ENCODE results near the gene AOPEP. TPM values are rescaled to one million over a fixed set of nuclear protein-coding genes. Genes with fewer than 3 reads are reported as not detected.

The AOPEP gene
- total RNA-seq, 4 donors from 2014 or later, result 305 to 458 (median 419) TPM

DNA sequence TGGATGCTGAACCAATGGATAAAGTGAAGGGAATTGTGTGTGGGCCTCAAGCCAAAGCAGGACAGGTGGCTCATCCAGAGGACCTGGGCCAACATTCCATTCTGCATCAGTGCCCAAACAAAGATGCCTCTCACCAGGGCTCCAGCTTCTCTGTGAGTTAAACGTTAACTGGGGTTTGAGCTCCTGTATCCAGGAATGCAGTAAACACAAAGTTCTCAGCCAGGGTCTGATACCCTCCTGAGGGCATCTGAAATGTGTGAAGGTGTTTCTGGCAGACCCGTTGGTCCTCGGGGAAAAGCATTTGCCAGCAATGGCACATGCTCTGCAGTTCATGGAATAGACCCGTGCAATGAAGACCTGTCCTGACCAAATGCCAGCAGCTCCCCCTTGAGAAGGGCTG is 33.9 kb upstream of the AOPEP start:
- H3K4me1 ChIP-seq, result no peaks in the 10 kb centered on the region
- no peak overlapping the region for H3K27ac ChIP-seq (replicated peaks in 1 of 4)
- no peak for TF ChIP-seq POLR2A (IDR thresholded peaks at IDR 0.05; ENCODE audit: low read depth)
- TF ChIP-seq EP300 (IDR thresholded peaks at IDR 0.05), result no peak
- TF ChIP-seq, protein P1, sequence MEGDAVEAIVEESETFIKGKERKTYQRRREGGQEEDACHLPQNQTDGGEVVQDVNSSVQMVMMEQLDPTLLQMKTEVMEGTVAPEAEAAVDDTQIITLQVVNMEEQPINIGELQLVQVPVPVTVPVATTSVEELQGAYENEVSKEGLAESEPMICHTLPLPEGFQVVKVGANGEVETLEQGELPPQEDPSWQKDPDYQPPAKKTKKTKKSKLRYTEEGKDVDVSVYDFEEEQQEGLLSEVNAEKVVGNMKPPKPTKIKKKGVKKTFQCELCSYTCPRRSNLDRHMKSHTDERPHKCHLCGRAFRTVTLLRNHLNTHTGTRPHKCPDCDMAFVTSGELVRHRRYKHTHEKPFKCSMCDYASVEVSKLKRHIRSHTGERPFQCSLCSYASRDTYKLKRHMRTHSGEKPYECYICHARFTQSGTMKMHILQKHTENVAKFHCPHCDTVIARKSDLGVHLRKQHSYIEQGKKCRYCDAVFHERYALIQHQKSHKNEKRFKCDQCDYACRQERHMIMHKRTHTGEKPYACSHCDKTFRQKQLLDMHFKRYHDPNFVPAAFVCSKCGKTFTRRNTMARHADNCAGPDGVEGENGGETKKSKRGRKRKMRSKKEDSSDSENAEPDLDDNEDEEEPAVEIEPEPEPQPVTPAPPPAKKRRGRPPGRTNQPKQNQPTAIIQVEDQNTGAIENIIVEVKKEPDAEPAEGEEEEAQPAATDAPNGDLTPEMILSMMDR (IDR thresholded peaks at IDR 0.05), result no peak
- no peak for TF ChIP-seq POLR2AphosphoS5 (IDR thresholded peaks at IDR 0.05)
- DNase-seq (ENCODE audit: extremely low spot score), result no peak
- H3K9me3 ChIP-seq, result no peaks in the 10 kb centered on the region
- WGBS, result 83% methylated on average over 4 of the region's 4 CpGs
- intact Hi-C loops (cut with DNase I), result no loop called here
- H3K36me3 ChIP-seq, result no peaks in the 10 kb centered on the region
- H3K27me3 ChIP-seq, result no peaks in the 10 kb centered on the region
- no peak overlapping the region for H3K4me3 ChIP-seq

DNA sequence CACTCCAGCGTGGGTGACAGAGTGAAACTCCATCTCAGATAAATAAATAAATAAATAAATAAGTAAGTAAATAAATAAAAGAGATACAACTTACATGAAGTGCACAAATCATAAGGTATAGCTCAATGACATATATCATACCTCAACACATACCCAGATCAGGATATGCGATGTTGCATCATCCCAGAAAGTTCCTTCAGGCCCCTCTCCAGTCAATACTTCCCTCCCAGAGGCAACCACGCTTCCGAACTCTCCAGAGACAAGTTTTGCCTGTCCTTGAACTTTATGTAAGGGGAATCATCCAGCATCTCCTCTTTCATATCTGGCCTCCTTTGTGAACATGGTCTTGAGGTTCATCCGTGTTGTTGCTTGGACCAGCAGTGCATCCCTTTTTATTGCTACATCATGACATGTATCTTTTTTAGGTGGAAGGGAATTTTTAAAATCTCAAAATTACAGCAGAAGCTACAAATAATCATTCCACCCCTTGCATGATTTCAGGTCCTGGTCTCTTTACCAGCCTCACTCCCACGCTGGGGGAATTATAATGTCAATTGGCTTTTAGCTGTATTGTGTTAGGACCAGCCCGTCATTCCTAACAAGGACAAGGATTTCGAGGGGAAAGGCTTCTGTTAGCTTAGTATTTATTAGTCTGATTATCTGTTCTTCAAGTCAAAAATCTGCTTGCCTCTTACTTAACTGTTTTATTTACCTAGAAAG is 32.9 kb upstream of the AOPEP start:
- no peaks in the 10 kb centered on the region for H3K36me3 ChIP-seq
- no peak overlapping the region for H3K4me3 ChIP-seq
- WGBS, result 87% methylated on average over 8 of the region's 8 CpGs
- intact Hi-C loops (cut with DNase I), result no loop called here
- TF ChIP-seq, protein P1 (IDR thresholded peaks at IDR 0.05), result no peak
- TF ChIP-seq EP300 (IDR thresholded peaks at IDR 0.05), result no peak
- H3K9me3 ChIP-seq, result no peaks in the 10 kb centered on the region
- no peak for DNase-seq (ENCODE audit: extremely low spot score)
- H3K27me3 ChIP-seq, result no peaks in the 10 kb centered on the region
- no peak overlapping the region for H3K27ac ChIP-seq (replicated peaks in 1 of 4)
- H3K4me1 ChIP-seq, result no peaks in the 10 kb centered on the region

DNA sequence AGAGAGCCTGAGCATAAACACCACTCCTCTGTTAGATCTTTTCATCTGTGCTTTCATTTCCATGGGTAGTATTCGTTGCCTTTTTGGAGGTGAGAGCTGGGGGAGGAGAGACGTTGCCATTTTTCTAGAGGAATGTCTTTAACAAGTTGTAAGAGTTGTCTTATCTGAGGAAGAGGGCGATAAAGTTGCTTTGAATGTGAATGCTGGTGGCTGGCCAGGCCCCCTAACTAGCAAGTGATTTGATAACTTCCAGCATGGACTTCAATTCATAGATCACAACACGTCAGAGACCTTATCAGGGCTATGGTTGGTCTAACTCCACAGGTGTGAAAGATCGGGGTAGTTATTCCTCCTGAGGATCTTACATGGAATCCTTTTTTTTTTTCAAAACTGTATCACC is 30.0 kb upstream of the AOPEP start:
- H3K9me3 ChIP-seq, result no peaks in the 10 kb centered on the region
- TF ChIP-seq, protein P1 (IDR thresholded peaks at IDR 0.05), result no peak
- TF ChIP-seq POLR2A (IDR thresholded peaks at IDR 0.05; ENCODE audit: low read depth), result no peak
- no peak for TF ChIP-seq POLR2AphosphoS5 (IDR thresholded peaks at IDR 0.05)
- TF ChIP-seq EP300 (IDR thresholded peaks at IDR 0.05), result no peak
- no peak for DNase-seq (ENCODE audit: extremely low spot score)
- H3K27me3 ChIP-seq, result no peaks in the 10 kb centered on the region
- 85% methylated on average over 5 of the region's 5 CpGs for WGBS
- intact Hi-C loops (cut with DNase I), result no loop called here
- no peak overlapping the region for H3K27ac ChIP-seq (replicated peaks in 1 of 4)
- H3K4me3 ChIP-seq, result no peak overlapping the region
- H3K4me1 ChIP-seq, result no peaks in the 10 kb centered on the region
- H3K36me3 ChIP-seq, result no peaks in the 10 kb centered on the region

DNA sequence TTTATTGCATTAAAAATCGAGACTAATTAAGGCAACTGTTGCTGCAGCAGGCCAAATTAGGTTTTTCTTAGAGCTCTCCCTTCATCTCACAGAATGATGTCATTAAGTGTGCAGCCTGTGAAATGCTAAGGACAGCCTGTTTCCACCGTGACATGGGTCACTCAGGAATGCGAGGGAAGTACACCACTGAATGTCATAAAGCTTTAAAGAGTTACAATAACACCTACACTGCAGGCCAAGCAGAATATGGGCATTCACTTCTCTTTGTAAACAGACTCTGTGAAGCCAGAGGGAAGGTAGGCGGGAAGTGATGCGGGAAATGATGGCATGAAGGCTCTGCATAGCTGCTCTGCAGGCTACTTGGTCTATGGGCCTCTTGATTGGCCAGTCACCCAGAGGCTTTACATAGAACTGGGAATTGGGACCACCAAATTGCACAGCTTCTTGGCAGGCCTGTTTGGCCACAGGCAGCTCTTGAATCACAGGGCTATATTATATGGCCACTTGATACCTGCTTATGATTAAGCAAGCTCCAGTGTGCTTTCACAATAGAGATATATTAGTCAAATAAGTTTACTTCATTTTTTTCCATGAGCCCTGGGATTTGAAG is 28.4 kb upstream of the AOPEP start:
- H3K36me3 ChIP-seq, result no peaks in the 10 kb centered on the region
- H3K4me1 ChIP-seq, result no peaks in the 10 kb centered on the region
- no peaks in the 10 kb centered on the region for H3K9me3 ChIP-seq
- H3K27ac ChIP-seq (replicated peaks in 1 of 4), result no peak overlapping the region
- H3K4me3 ChIP-seq, result no peak overlapping the region
- intact Hi-C loops (cut with DNase I), result no loop called here
- no peak for DNase-seq (ENCODE audit: extremely low spot score)
- TF ChIP-seq EP300 (IDR thresholded peaks at IDR 0.05), result no peak
- H3K27me3 ChIP-seq, result no peaks in the 10 kb centered on the region
- 79% methylated on average over 5 of the region's 5 CpGs for WGBS

DNA sequence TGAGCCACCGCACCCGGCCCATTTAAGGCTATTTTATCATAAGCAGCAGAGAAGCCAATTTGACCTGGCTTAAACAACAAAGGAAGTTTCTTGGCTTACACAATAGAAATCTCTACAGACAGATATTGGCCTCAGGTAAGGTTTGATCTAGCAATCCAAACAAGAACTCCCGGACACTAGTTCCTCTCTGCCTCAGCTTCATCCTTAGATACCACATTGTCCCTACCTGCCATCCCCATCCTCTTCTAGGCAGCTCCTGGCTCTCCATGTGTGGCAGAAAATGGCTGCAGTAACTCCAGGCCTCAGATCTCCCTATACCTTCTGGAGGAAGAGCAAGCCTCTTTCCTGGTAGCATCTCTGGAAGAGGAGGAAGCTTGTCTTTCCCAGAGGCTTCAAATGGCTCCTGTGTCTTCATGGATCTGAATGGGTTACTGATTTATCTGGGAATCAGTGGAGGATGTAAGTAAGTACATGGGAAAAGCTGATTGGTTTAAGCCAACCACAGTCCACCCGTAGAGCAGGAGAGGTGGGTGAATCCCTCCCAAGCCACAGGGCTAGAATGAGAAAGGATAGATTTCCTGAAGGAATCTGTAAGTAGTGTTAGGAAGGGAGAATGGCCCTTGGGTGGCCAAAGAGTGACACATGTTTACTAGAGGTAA is 26.7 kb upstream of the AOPEP start:
- WGBS, result 86% methylated on average over 4 of the region's 4 CpGs
- TF ChIP-seq POLR2A (IDR thresholded peaks at IDR 0.05; ENCODE audit: low read depth) (no peak), EP300 (IDR thresholded peaks at IDR 0.05) (no peak), POLR2AphosphoS5 (IDR thresholded peaks at IDR 0.05) (no peak)
- TF ChIP-seq, protein P1 (IDR thresholded peaks at IDR 0.05), result no peak
- H3K27me3 ChIP-seq, result no peaks in the 10 kb centered on the region
- no peak for DNase-seq (ENCODE audit: extremely low spot score)
- no peaks in the 10 kb centered on the region for H3K36me3 ChIP-seq
- no peak overlapping the region for H3K4me3 ChIP-seq
- H3K27ac ChIP-seq (replicated peaks in 1 of 4), result no peak overlapping the region
- H3K9me3 ChIP-seq, result no peaks in the 10 kb centered on the region
- intact Hi-C loops (cut with DNase I), result no loop called here
- H3K4me1 ChIP-seq, result no peaks in the 10 kb centered on the region

Measured in esophagus muscularis mucosa (tissue), 4 donors.